ENCODE data around the gene TRIM22.
"Not testable (repeated sequence)": the region's sequence is repeated elsewhere in the genome, so short reads cannot be mapped to it uniquely, and the experiment has no call there.

The TRIM22 gene, protein sequence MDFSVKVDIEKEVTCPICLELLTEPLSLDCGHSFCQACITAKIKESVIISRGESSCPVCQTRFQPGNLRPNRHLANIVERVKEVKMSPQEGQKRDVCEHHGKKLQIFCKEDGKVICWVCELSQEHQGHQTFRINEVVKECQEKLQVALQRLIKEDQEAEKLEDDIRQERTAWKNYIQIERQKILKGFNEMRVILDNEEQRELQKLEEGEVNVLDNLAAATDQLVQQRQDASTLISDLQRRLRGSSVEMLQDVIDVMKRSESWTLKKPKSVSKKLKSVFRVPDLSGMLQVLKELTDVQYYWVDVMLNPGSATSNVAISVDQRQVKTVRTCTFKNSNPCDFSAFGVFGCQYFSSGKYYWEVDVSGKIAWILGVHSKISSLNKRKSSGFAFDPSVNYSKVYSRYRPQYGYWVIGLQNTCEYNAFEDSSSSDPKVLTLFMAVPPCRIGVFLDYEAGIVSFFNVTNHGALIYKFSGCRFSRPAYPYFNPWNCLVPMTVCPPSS

DNA sequence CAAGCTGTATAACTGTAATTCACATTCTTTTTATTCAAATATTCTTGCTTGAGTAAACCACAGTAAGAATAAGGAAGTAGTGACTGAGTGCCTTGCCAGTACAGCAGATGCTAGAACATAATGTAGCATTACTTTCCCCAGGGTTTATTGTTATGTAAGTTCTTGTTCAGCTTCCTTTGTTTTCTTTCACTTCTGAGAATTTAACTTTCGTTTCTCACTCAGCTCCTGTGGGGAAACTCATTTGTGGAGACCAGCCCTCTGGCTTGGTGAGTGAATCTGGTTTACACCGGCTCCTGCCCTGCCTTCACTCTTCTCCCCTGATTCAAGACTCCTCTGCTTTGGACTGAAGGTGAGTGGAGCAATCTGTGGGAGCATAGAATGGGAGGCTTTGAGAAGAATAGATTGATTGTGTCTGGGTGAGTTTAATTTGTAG, at the start of gene TRIM22:
Gene TRIM22 (plus strand): TSS at position 240 of the 433 bp plus-strand sequence. CDS start 6,443 bp downstream, outside the sequence.
- no peaks in the 10 kb centered on the region; the same call in 1 of the 2 replicates for H3K36me3 ChIP-seq (ENCODE audit: insufficient read depth, low read length)
- H3K4me3 ChIP-seq (ENCODE audit: low read depth, low read length): peak within 1 kb of the TSS; percentile 95
- H3K27ac ChIP-seq (ENCODE audit: low read depth, low read length): peak within 1 kb of the TSS; percentile 95
- H3K27me3 ChIP-seq (ENCODE audit: insufficient read depth, low read length): no peaks in the 10 kb centered on the region
- peak within 1 kb of the TSS; percentile 42 for H2AFZ ChIP-seq (ENCODE audit: low read length, unreplicated experiment)
- H3K79me2 ChIP-seq (ENCODE audit: control insufficient read depth, insufficient read depth, low read length, unreplicated experiment): peaks cover 42% of the 10 kb centered on the region
- H3K4me1 ChIP-seq (ENCODE audit: control insufficient read depth, insufficient read depth, low read length, unreplicated experiment): peaks cover 22% of the 10 kb centered on the region

DNA sequence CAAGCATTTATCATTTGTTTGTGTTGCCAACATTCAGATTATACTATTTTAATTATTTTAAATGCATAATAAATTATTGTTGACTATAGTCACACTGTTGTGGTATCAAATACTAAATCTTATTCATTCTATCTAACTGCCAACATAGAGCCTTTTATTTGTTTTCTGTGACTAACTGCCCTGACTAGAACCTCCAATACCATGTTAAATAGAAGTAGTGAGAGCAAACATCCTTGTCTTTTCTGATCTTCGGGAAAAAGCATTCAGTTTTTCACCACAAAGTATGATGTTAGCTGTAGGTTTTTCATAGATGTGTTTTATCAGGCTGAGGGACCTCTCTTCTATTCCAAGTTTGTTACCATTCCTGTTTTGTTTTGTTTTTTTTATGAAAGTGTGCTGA, 49.6 kb upstream of the TRIM22 start:
- H3K36me3 ChIP-seq (ENCODE audit: insufficient read depth, low read length): peaks cover 46% of the 10 kb centered on the region
- no peak overlapping the region for H2AFZ ChIP-seq (ENCODE audit: low read length, unreplicated experiment)
- no peak overlapping the region for H3K27ac ChIP-seq (ENCODE audit: low read depth, low read length)
- H3K27me3 ChIP-seq (ENCODE audit: insufficient read depth, low read length): no peaks in the 10 kb centered on the region
- no peaks in the 10 kb centered on the region for H3K79me2 ChIP-seq (ENCODE audit: control insufficient read depth, insufficient read depth, low read length, unreplicated experiment)
- no peaks in the 10 kb centered on the region for H3K4me1 ChIP-seq (ENCODE audit: control insufficient read depth, insufficient read depth, low read length, unreplicated experiment)
- H3K4me3 ChIP-seq (ENCODE audit: low read depth, low read length): no peak overlapping the region

DNA sequence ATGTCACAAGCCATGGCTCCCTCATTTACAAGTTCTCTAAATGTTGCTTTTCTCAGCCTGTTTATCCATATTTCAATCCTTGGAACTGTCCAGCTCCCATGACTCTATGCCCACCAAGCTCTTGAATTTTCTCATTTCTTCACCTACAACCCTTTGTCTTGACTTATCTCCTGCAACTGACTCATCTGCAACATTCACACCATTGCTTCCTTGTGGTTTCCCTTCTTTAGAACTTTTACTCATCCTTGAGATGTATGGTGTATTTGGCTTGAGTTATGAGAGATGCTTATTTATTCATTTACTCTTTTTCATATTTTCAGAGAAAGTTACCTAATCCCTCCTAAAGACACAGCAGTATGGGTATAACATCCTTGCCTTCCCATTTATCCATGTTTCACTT, 46.0 kb upstream of the TRIM22 start:
- peaks cover 27% of the 10 kb centered on the region for H3K36me3 ChIP-seq (ENCODE audit: insufficient read depth, low read length)
- no peak overlapping the region for H3K27ac ChIP-seq (ENCODE audit: low read depth, low read length)
- H2AFZ ChIP-seq (ENCODE audit: low read length, unreplicated experiment): no peak overlapping the region
- H3K4me1 ChIP-seq (ENCODE audit: control insufficient read depth, insufficient read depth, low read length, unreplicated experiment): no peaks in the 10 kb centered on the region
- no peak overlapping the region for H3K4me3 ChIP-seq (ENCODE audit: low read depth, low read length)
- H3K79me2 ChIP-seq (ENCODE audit: control insufficient read depth, insufficient read depth, low read length, unreplicated experiment): no peaks in the 10 kb centered on the region
- H3K27me3 ChIP-seq (ENCODE audit: insufficient read depth, low read length): no peaks in the 10 kb centered on the region

DNA sequence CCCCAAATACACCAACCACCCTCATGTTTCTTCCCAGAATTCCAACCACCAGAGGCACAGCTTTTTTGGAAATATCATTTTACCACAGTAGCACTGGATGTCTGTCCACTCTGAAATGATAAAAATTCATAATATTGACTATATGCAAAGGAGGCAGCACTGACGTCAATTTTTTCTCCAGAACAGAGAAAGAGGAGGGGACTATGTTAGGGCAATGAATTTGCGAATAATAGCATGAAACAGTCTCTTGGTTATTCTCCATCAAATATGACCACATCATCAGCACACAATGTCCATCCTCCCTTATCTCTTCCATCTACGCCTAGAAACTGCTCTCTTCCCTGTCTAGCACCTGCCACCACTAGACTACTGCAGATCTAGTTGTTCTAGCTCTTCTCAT, 43.5 kb upstream of the TRIM22 start:
- H3K27ac ChIP-seq (ENCODE audit: low read depth, low read length): no peak overlapping the region
- no peak overlapping the region for H2AFZ ChIP-seq (ENCODE audit: low read length, unreplicated experiment)
- peaks cover 20% of the 10 kb centered on the region for H3K36me3 ChIP-seq (ENCODE audit: insufficient read depth, low read length)
- H3K27me3 ChIP-seq (ENCODE audit: insufficient read depth, low read length): no peaks in the 10 kb centered on the region
- H3K79me2 ChIP-seq (ENCODE audit: control insufficient read depth, insufficient read depth, low read length, unreplicated experiment): no peaks in the 10 kb centered on the region
- no peaks in the 10 kb centered on the region for H3K4me1 ChIP-seq (ENCODE audit: control insufficient read depth, insufficient read depth, low read length, unreplicated experiment)
- H3K4me3 ChIP-seq (ENCODE audit: low read depth, low read length): no peak overlapping the region

DNA sequence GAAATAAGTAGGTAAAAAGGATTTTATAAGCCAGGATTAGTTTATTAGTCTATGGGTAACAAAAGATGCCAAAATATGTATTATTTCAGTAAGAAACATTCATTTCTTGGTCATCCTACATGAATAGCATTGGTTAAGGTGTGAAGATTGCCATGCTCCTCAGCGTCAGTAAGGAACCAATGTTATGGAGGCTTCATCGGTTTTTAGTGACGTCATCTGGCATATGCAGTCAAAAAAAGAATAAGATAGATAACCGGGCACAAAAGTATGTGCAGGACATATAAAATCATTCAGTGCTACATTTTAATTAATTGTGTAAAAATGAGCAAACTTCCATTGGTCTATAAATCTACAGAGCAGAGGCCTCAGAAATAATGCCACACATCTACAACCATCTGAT, 34.1 kb upstream of the TRIM22 start:
- H3K79me2 ChIP-seq (ENCODE audit: control insufficient read depth, insufficient read depth, low read length, unreplicated experiment): no peaks in the 10 kb centered on the region
- no peak overlapping the region for H3K4me3 ChIP-seq (ENCODE audit: low read depth, low read length)
- H3K36me3 ChIP-seq (ENCODE audit: insufficient read depth, low read length): no peaks in the 10 kb centered on the region
- no peaks in the 10 kb centered on the region for H3K27me3 ChIP-seq (ENCODE audit: insufficient read depth, low read length)
- no peaks in the 10 kb centered on the region for H3K4me1 ChIP-seq (ENCODE audit: control insufficient read depth, insufficient read depth, low read length, unreplicated experiment)
- no peak overlapping the region for H3K27ac ChIP-seq (ENCODE audit: low read depth, low read length)
- H2AFZ ChIP-seq (ENCODE audit: low read length, unreplicated experiment): no peak overlapping the region

DNA sequence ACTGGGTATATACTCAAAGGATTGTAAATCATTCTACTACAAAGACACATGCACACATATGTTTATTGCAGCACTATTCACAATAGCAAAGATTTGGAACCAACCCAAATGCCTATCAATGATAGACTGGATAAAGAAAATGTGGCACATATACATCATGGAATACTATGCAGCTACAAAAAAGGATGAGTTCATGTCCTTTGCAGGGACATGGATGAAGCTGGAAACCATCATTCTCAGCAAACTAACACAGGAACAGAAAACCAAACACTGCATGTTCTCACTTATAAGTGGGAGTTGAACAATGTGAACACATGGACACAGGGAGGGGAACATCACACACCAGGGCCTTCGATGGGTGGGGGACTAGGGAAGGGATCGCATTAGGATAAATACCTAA, 32.6 kb upstream of the TRIM22 start:
- H3K4me1 ChIP-seq (ENCODE audit: control insufficient read depth, insufficient read depth, low read length, unreplicated experiment); H3K79me2 ChIP-seq (ENCODE audit: control insufficient read depth, insufficient read depth, low read length, unreplicated experiment); H3K27me3 ChIP-seq (ENCODE audit: insufficient read depth, low read length); H3K4me3 ChIP-seq (ENCODE audit: low read depth, low read length); H3K36me3 ChIP-seq (ENCODE audit: insufficient read depth, low read length); H2AFZ ChIP-seq (ENCODE audit: low read length, unreplicated experiment); H3K27ac ChIP-seq (ENCODE audit: low read depth, low read length): not testable (repeated sequence)

DNA sequence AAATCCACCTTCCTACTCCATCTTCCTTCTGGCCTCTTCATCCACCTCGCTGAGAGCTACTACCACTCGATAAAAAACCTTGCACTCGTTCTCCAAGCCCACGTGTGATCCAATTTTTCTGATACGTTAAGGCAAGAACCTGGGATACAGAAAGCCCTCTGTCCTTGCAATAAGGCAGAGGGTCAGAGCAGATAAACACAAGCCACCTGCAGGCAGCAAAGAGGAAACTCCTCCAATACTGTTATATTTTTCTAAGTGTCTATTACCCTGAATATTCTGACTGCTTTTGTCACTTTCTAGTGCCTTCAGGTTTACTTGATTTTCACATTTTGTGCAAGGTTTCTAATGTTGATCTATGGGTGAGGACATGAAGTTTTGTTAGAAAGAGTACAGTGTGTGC, 31.3 kb upstream of the TRIM22 start:
- Histone ChIP-seq H3K27ac (ENCODE audit: low read depth, low read length) (no peak overlapping the region), H2AFZ (ENCODE audit: low read length, unreplicated experiment) (no peak overlapping the region), H3K27me3 (ENCODE audit: insufficient read depth, low read length) (no peaks in the 10 kb centered on the region)

DNA sequence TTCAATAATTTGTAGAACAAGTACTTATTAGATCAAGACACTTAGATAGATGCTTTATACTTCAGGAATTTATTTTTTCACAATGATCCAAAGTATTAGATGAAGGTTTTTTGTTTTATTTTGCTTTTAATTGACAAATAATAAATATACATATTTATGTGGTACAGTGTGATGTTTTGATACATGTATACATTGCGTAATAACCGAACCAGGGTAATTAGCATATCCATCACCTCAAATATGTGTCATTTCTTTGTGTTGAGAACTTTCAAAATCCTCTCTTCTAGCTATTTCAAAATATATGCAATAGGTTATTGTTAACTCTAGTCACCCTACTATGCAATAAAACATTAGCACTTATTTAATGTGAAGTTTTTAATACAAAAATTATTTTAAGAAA, 26.1 kb upstream of the TRIM22 start:
- no peak overlapping the region for H3K27ac ChIP-seq (ENCODE audit: low read depth, low read length)
- H3K4me1 ChIP-seq (ENCODE audit: control insufficient read depth, insufficient read depth, low read length, unreplicated experiment): no peaks in the 10 kb centered on the region
- H3K27me3 ChIP-seq (ENCODE audit: insufficient read depth, low read length): no peaks in the 10 kb centered on the region
- peaks cover 26% of the 10 kb centered on the region for H3K36me3 ChIP-seq (ENCODE audit: insufficient read depth, low read length)
- H3K79me2 ChIP-seq (ENCODE audit: control insufficient read depth, insufficient read depth, low read length, unreplicated experiment): no peaks in the 10 kb centered on the region
- no peak overlapping the region for H2AFZ ChIP-seq (ENCODE audit: low read length, unreplicated experiment)
- no peak overlapping the region for H3K4me3 ChIP-seq (ENCODE audit: low read depth, low read length)

More for the DNA sequence above, 31.3 kb upstream of the TRIM22 start:
- no peaks in the 10 kb centered on the region for H3K4me1 ChIP-seq (ENCODE audit: control insufficient read depth, insufficient read depth, low read length, unreplicated experiment)
- no peak overlapping the region for H3K4me3 ChIP-seq (ENCODE audit: low read depth, low read length)
- H3K79me2 ChIP-seq (ENCODE audit: control insufficient read depth, insufficient read depth, low read length, unreplicated experiment): no peaks in the 10 kb centered on the region
- H3K36me3 ChIP-seq (ENCODE audit: insufficient read depth, low read length): 0 out of 2 replicates have a peak, but pooled peaks cover 3% of the 10 kb centered on the region

DNA sequence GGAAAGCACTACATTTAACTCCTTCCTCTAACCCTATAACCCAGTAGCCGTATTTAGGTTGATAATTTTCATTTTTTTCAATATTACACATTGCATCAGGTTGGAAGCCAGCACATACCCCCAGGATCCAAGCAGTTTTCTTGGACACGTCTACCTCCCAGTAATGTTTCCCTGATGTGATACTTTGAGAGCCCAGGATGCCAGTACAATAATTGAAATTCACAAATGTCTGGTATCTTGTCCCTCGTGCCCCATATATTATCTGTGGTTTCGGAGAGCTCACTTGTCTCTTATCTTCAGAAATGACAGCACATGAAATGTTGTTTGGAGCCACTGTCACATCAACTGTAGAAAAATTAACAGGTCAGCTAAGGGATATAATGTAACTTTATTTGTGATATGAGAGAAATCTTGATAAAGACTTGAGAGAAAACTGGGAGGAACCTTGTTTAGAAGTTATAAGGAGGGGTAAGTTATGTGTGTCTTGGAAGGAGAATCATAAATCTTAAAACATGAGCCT, 24.5 kb upstream of the TRIM22 start:
- Histone ChIP-seq H3K4me1 (ENCODE audit: control insufficient read depth, insufficient read depth, low read length, unreplicated experiment) (no peaks in the 10 kb centered on the region), H3K79me2 (ENCODE audit: control insufficient read depth, insufficient read depth, low read length, unreplicated experiment) (no peaks in the 10 kb centered on the region), H3K4me3 (ENCODE audit: low read depth, low read length) (no peak overlapping the region), H3K36me3 (ENCODE audit: insufficient read depth, low read length) (peaks cover 26% of the 10 kb centered on the region), H2AFZ (ENCODE audit: low read length, unreplicated experiment) (no peak overlapping the region), H3K27me3 (ENCODE audit: insufficient read depth, low read length) (no peaks in the 10 kb centered on the region), H3K27ac (ENCODE audit: low read depth, low read length) (no peak overlapping the region)

DNA sequence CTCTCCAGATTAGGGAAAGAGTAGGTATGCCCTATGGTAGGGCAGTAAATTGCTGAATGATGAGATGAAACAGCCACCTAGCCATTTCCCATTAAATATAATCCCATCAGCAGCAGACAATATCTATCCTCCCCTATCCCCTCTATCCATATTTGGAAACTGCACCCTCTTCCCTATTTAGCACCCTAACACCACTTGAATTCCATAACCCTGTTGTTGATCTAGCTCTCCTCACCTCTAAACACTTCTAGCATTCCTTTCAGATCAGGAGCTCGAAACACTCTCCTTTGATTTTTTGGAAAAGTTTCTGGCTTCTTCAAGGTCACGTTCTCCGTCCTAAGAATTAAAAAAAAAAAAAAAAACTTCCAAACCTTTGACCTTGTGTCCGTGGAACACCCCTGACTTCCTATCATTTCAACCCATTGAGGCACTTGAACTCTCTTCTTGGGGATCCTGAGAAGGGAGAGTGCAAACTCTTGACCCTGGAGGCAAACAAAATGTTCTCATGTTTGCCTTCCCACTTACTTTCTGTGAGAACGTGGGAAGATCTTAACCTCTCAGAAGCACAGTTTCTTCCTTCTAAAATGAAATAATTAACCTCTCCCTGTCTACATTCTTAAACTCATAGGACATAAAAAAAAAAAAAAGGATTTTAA, 23.7 kb upstream of the TRIM22 start:
- Histone ChIP-seq H3K79me2 (ENCODE audit: control insufficient read depth, insufficient read depth, low read length, unreplicated experiment) (peaks cover 5% of the 10 kb centered on the region), H3K27ac (ENCODE audit: low read depth, low read length) (no peak overlapping the region), H2AFZ (ENCODE audit: low read length, unreplicated experiment) (no peak overlapping the region), H3K27me3 (ENCODE audit: insufficient read depth, low read length) (no peaks in the 10 kb centered on the region), H3K4me3 (ENCODE audit: low read depth, low read length) (no peak overlapping the region), H3K4me1 (ENCODE audit: control insufficient read depth, insufficient read depth, low read length, unreplicated experiment) (no peaks in the 10 kb centered on the region), H3K36me3 (ENCODE audit: insufficient read depth, low read length) (peaks cover 26% of the 10 kb centered on the region)

Data from ACC112 (cell line).